ENCODE results near the gene ANGPTL4. TPM values are rescaled to one million over a fixed set of nuclear protein-coding genes. Genes with fewer than 3 reads are reported as not detected.
A peak's percentile ranks its signal among the peaks of the same experiment; 100 is the strongest.

Gene ANGPTL4
- total RNA-seq, 1 experiment from 2014 or later = 1.7 TPM

DNA sequence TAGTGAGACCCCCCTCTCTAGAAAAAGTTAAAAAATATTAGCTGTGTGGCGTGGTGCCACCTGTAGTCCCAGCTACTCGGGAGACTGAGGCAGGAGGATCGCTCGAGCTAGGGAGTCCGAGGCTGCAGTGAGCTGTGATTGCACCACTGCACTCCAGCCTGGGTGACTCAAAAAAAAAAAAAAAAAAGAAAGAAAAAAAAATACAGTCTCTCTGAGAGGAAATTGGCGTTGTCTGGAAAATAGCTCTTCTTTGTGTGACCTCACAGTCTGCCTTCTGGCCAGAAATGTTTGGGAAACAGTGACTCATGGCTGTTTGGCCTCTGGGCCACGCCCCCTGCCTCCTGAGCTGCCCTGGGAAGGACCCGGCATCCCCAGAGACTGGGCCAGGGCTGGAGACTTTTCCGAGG is 59.9 kb downstream of the ANGPTL4 start:
- POLR2A ChIA-PET (ENCODE audit: low non-redundant PET) = no interaction called here

More for the DNA sequence above, 59.9 kb downstream of the ANGPTL4 start:
- TF ChIP-seq, protein P1, sequence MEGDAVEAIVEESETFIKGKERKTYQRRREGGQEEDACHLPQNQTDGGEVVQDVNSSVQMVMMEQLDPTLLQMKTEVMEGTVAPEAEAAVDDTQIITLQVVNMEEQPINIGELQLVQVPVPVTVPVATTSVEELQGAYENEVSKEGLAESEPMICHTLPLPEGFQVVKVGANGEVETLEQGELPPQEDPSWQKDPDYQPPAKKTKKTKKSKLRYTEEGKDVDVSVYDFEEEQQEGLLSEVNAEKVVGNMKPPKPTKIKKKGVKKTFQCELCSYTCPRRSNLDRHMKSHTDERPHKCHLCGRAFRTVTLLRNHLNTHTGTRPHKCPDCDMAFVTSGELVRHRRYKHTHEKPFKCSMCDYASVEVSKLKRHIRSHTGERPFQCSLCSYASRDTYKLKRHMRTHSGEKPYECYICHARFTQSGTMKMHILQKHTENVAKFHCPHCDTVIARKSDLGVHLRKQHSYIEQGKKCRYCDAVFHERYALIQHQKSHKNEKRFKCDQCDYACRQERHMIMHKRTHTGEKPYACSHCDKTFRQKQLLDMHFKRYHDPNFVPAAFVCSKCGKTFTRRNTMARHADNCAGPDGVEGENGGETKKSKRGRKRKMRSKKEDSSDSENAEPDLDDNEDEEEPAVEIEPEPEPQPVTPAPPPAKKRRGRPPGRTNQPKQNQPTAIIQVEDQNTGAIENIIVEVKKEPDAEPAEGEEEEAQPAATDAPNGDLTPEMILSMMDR (conservative IDR thresholded peaks at IDR 0.05; ENCODE audit: low read depth, low read length) = no peak
- TF ChIP-seq EZH2 (IDR thresholded peaks at IDR 0.05; ENCODE audit: borderline replicate concordance, low read depth, low read length, poor library complexity, severe bottlenecking) = no peak
- no peak overlapping the region for H3K4me3 ChIP-seq (ENCODE audit: low read depth, low read length, poor library complexity, severe bottlenecking)
- no peak overlapping the region for H3K27ac ChIP-seq (ENCODE audit: low read depth, low read length, poor library complexity, severe bottlenecking)
- H3K9me3 ChIP-seq (ENCODE audit: low read depth, low read length, poor library complexity, severe bottlenecking) = no peaks in the 10 kb centered on the region
- BruUV-seq (replicated peaks) = no TSS peak
- intact Hi-C loops (cut with micrococcal nuclease; ENCODE audit: unreplicated experiment) = no loop called here
- H3K27me3 ChIP-seq (replicated peaks; ENCODE audit: insufficient read depth, low read depth, low read length, poor library complexity) = no peaks in the 10 kb centered on the region
- CTCF ChIA-PET = interaction anchor here (0.6 kb wide), 1 partner anchor 155 kb away, joined by 3 read pairs; no protein-coding TSS in a partner anchor
- no peaks in the 10 kb centered on the region for H3K36me3 ChIP-seq (ENCODE audit: insufficient read depth, low read length, poor library complexity, severe bottlenecking)
- peak; percentile 45 for DNase-seq (ENCODE audit: low spot score)
- H3K4me1 ChIP-seq (ENCODE audit: insufficient read depth, low read length, poor library complexity, severe bottlenecking) = no peaks in the 10 kb centered on the region

Small RNAs within 50 kb of the gene (microRNA-seq; reads per million reads assigned to microRNA genes)
- not detected for gene MIR4999

Other genes with a start within 250 kb of the ANGPTL4 start
- 0.06 and 0.17 TPM in 2 replicates for gene FBN3, start 214.6 kb upstream of the ANGPTL4 start, total RNA-seq (2021)
- 4.8 and 9.3 TPM in 2 replicates for gene CERS4, start 154.8 kb upstream of the ANGPTL4 start, total RNA-seq (2021)
- 121 and 135 TPM in 2 replicates for gene CD320, start 55.8 kb upstream of the ANGPTL4 start, total RNA-seq (2021)
- 70.2 and 83.5 TPM in 2 replicates for gene NDUFA7, start 42.8 kb upstream of the ANGPTL4 start, total RNA-seq (2021)
- 1,301 and 1,324 TPM in 2 replicates for gene RPS28, start 42.7 kb upstream of the ANGPTL4 start, total RNA-seq (2021)
- 0.73 and 1.1 TPM in 2 replicates for gene KANK3, start 20.9 kb upstream of the ANGPTL4 start, total RNA-seq (2021)
- 88.7 and 91.4 TPM in 2 replicates for gene RAB11B, start 26.2 kb downstream of the ANGPTL4 start, total RNA-seq (2021)
- 8.8 and 11.8 TPM in 2 replicates for gene MARCHF2, start 49.1 kb downstream of the ANGPTL4 start, total RNA-seq (2021)
- 413 and 436 TPM in 2 replicates for gene HNRNPM, start 80.8 kb downstream of the ANGPTL4 start, total RNA-seq (2021)
- gene PRAM1, start 138.5 kb downstream of the ANGPTL4 start, total RNA-seq (2021) = 0.42 and 0.49 TPM in 2 replicates
- gene ZNF414, start 150.0 kb downstream of the ANGPTL4 start, total RNA-seq (2021) = 26.0 and 26.7 TPM in 2 replicates
- 0.26 and 0.37 TPM in 2 replicates for gene MYO1F, start 213.3 kb downstream of the ANGPTL4 start, total RNA-seq (2021)
- 29.5 and 40.5 TPM in 2 replicates for gene ADAMTS10, start 246.6 kb downstream of the ANGPTL4 start, total RNA-seq (2021)

All from A673 (cell line).